HL-60 (cell line): ENCODE measurements around the gene SLC24A3.

Source experiments
- CTCF ChIP-seq: IDR thresholded peaks from one replicate; pipeline ENCODE4 v1.5.1; 2011; ENCODE audit warnings: low read length, control low read depth, inconsistent platforms; ENCODE audit not compliant: insufficient read depth
- GABPA ChIP-seq: IDR thresholded peaks from 2 replicates; pipeline ENCODE4 v1.6.1; 2012; ENCODE audit warnings: low read depth
- POLR2AphosphoS5 ChIP-seq: IDR thresholded peaks from 2 replicates; pipeline ENCODE4 v1.6.1; 2012; ENCODE audit warnings: low read depth
- REST ChIP-seq: IDR thresholded peaks from 2 replicates; pipeline ENCODE4 v1.6.1; 2012; ENCODE audit warnings: low read depth; ENCODE audit not compliant: insufficient replicate concordance

GRCh38 chr20:19520261-19520660 lies 307.8 kb downstream of the SLC24A3 start:
- no peak for TF ChIP-seq CTCF
- TF ChIP-seq REST: no peak
- TF ChIP-seq POLR2AphosphoS5: no peak
- no peak for TF ChIP-seq GABPA
